Mucosa of descending colon (tissue), 3 donors: ENCODE data around the gene MS4A6E. TPM values are rescaled to one million over a fixed set of nuclear protein-coding genes. Genes with fewer than 3 reads are reported as not detected.

Source experiments
- ATAC-seq: fragments of 200-7000 bp; cut with Tn5 transposase; one replicate; pipeline ENCODE4 v1.9.1; 2020; ENCODE audit warnings: mild to moderate bottlenecking, moderate library complexity
- DNase-seq, 3 donors: peaks; one replicate each; pipeline ENCODE4 v3.0.0-alpha.2; 2020
- H3K36me3 ChIP-seq: fragments of 200-600 bp; one replicate; pipeline ENCODE4 v1.8.0; 2021; ENCODE audit warnings: low read depth, mild to moderate bottlenecking
- H3K4me1 ChIP-seq: fragments of 200-600 bp; one replicate; pipeline ENCODE4 v1.8.0; 2021; ENCODE audit warnings: low read depth, mild to moderate bottlenecking
- H3K4me3 ChIP-seq: fragments of 200-600 bp; one replicate; pipeline ENCODE4 v1.8.0; 2021; ENCODE audit warnings: mild to moderate bottlenecking
- H3K9me3 ChIP-seq: fragments of 200-600 bp; one replicate; pipeline ENCODE4 v1.8.0; 2021; ENCODE audit warnings: mild to moderate bottlenecking
- intact Hi-C, 2 donors: fragments of 100-400 bp; cut with DNase I in 1 of 2; cut with micrococcal nuclease in 1 of 2; formaldehyde crosslinking; loops; one replicate each; pipeline versions ENCODE4 v1.11.0 to v1.11.1; 2022; cut with DNase I, micrococcal nuclease
- total RNA-seq, 3 donors: library from RNA; stranded (reverse); fragmentation: NEBNext Ultra II Directional in 2 of 3; extraction: Animal tissue kit (Norgen Biotek cat#: 25700) in 2 of 3; gene quantifications; one replicate each; pipeline versions ENCODE4 v1.2.1 to v1.2.4, GENCODE V29; 2021 to 2023
- TF ChIP-seq, protein P1 (sequence below): fragments of 200-600 bp; IDR thresholded peaks from one replicate; pipeline ENCODE4 v1.8.0; 2022; ENCODE audit warnings: antibody characterized with exemption, mild to moderate bottlenecking
- donor health status: DM: no; HTN: no; CAD: no; lungs with moderate emphysema.
- donor health status: DM: no; HTN: no; CAD: no.
- donor health status: DM: no; HTN: yes; CAD: no.

Gene MS4A6E
- total RNA-seq, 3 donors from 2014 or later: not detected

DNA sequence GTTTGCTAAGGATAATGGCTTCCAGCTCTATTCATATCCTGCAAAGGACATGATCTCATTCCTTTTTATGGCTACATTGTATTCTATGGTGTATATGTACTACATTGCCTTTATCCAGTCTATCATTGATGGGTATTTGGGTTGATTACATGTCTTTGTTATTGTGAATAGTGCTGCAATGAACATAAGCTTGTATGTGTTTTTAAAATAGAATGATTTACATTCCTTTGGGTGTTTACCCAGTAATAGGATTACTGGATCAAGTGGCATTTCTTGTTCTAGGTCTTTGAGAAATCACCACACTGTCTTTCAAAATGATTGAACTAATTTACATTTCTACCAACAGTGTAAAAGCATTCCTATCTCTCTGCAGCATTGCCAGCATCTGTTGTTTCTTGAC lies 6.0 kb upstream of the MS4A6E start:
- no peaks in the 10 kb centered on the region for H3K36me3 ChIP-seq
- ATAC-seq (no peak), DNase-seq (no peak)
- H3K9me3 ChIP-seq: peaks cover 3% of the 10 kb centered on the region
- no peaks in the 10 kb centered on the region for H3K4me1 ChIP-seq
- intact Hi-C loops: no loop called here
- TF ChIP-seq, protein P1, sequence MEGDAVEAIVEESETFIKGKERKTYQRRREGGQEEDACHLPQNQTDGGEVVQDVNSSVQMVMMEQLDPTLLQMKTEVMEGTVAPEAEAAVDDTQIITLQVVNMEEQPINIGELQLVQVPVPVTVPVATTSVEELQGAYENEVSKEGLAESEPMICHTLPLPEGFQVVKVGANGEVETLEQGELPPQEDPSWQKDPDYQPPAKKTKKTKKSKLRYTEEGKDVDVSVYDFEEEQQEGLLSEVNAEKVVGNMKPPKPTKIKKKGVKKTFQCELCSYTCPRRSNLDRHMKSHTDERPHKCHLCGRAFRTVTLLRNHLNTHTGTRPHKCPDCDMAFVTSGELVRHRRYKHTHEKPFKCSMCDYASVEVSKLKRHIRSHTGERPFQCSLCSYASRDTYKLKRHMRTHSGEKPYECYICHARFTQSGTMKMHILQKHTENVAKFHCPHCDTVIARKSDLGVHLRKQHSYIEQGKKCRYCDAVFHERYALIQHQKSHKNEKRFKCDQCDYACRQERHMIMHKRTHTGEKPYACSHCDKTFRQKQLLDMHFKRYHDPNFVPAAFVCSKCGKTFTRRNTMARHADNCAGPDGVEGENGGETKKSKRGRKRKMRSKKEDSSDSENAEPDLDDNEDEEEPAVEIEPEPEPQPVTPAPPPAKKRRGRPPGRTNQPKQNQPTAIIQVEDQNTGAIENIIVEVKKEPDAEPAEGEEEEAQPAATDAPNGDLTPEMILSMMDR: no peak
- H3K4me3 ChIP-seq: no peak overlapping the region

- ATAC-seq: no peak
- H3K4me1 ChIP-seq: no peaks in the 10 kb centered on the region
- no peaks in the 10 kb centered on the region for H3K36me3 ChIP-seq
- peaks cover 5% of the 10 kb centered on the region for H3K9me3 ChIP-seq
- DNase-seq: no peak
- intact Hi-C loops: no loop called here
- TF ChIP-seq, protein P1: no peak
- H3K4me3 ChIP-seq: no peak overlapping the region
These were observed 1.4 kb downstream of the MS4A6E start for GRCh38 chr11:60328460-60328859.

DNA sequence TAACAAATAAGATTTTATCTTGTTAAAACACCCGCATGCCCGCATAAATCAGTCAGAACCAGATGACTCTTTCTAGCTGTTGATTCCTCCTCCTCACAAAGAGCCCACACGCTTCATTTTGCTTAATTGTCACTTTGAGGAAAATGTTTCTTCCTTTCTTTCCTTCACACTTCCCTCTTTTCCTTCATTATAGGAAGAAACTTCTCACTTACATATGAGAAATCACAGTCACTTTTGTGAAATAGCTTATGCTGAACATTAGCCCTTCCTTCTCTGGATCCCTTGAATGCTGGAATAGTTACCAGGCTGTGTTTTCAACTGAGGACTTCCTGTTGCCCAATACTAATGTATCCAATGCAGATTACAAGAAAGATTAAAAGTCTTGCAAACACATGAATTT lies 5.8 kb downstream of the MS4A6E start:
- TF ChIP-seq, protein P1: no peak
- ATAC-seq: no peak
- H3K9me3 ChIP-seq: no peaks in the 10 kb centered on the region
- no peak overlapping the region for H3K4me3 ChIP-seq
- no peak for DNase-seq
- H3K4me1 ChIP-seq: no peaks in the 10 kb centered on the region
- H3K36me3 ChIP-seq: no peaks in the 10 kb centered on the region
- intact Hi-C loops: no loop called here

- TF ChIP-seq, protein P1: peak; percentile 77
- ATAC-seq: peak; percentile 76
- intact Hi-C loops: no loop called here
These were observed 7.1 kb downstream of the MS4A6E start for GRCh38 chr11:60334005-60334620.

GRCh38 chr11:60336767-60337391 lies 9.8 kb downstream of the MS4A6E start:
- Histone ChIP-seq H3K4me1 (no peaks in the 10 kb centered on the region), H3K9me3 (no peaks in the 10 kb centered on the region), H3K36me3 (no peaks in the 10 kb centered on the region), H3K4me3 (no peak overlapping the region)
- ATAC-seq (no peak), DNase-seq (no peak)
- intact Hi-C loops: no loop called here
- TF ChIP-seq, protein P1: no peak

More at GRCh38 chr11:60334005-60334620, 7.1 kb downstream of the MS4A6E start:
- H3K4me3 ChIP-seq: no peak overlapping the region
- peak in 2 of 3 donors; percentile 30 to 90 for DNase-seq
- H3K36me3 ChIP-seq: no peaks in the 10 kb centered on the region
- H3K4me1 ChIP-seq: no peaks in the 10 kb centered on the region
- no peaks in the 10 kb centered on the region for H3K9me3 ChIP-seq
